Parathyroid adenoma (tissue), 2 donors: ENCODE data around the gene RTCA.

ENCODE experiments used
- H2AFZ ChIP-seq: fragments of 300-600 bp; sonication (generic); one replicate; pipeline ENCODE4 v1.7.0; 2017; ENCODE audit warnings: antibody characterized with exemption, mild to moderate bottlenecking
- H3K27ac ChIP-seq: fragments of 300-600 bp; sonication (generic); one replicate; pipeline ENCODE4 v1.7.0; 2017
- H3K27me3 ChIP-seq: fragments of 300-600 bp; sonication (generic); one replicate; pipeline ENCODE4 v1.7.0; 2017; ENCODE audit warnings: low read length; ENCODE audit not compliant: control insufficient read depth, insufficient read depth
- H3K36me3 ChIP-seq: fragments of 300-600 bp; sonication (generic); one replicate; pipeline ENCODE4 v1.7.0; 2017; ENCODE audit warnings: low read length; ENCODE audit not compliant: control insufficient read depth, insufficient read depth
- H3K4me1 ChIP-seq: fragments of 300-600 bp; sonication (generic); one replicate; pipeline ENCODE4 v1.7.0; 2017; ENCODE audit warnings: control low read depth
- H3K4me2 ChIP-seq: fragments of 300-600 bp; sonication (generic); one replicate; pipeline ENCODE4 v1.7.0; 2017; ENCODE audit warnings: low read length
- H3K4me3 ChIP-seq: fragments of 300-600 bp; sonication (generic); one replicate; pipeline ENCODE4 v1.7.0; 2017; ENCODE audit warnings: low read depth, low read length
- H3K79me2 ChIP-seq: fragments of 300-600 bp; sonication (generic); one replicate; pipeline ENCODE4 v1.7.0; 2017; ENCODE audit warnings: control low read depth
- H3K9ac ChIP-seq: fragments of 300-600 bp; sonication (generic); one replicate; pipeline ENCODE4 v1.7.0; 2017; ENCODE audit warnings: mild to moderate bottlenecking
- H3K9me3 ChIP-seq: fragments of 300-600 bp; sonication (generic); one replicate; pipeline ENCODE4 v1.7.0; 2017; ENCODE audit warnings: low read length; ENCODE audit not compliant: control insufficient read depth
- CTCF ChIP-seq: fragments of 300-600 bp; sonication (generic); IDR thresholded peaks from one replicate; pipeline ENCODE4 v1.7.0; 2017; ENCODE audit warnings: antibody characterized with exemption, mild to moderate bottlenecking
- donor health status: primary hyperparathyroidism.

The RTCA gene

GRCh38 chr1:100306735-100307313, 40.8 kb downstream of the RTCA start:
- H3K4me2 ChIP-seq = no peak overlapping the region
- H3K36me3 ChIP-seq = no peaks in the 10 kb centered on the region
- H3K9ac ChIP-seq = no peak overlapping the region
- no peaks in the 10 kb centered on the region for H3K79me2 ChIP-seq
- no peaks in the 10 kb centered on the region for H3K4me1 ChIP-seq
- H2AFZ ChIP-seq = no peak overlapping the region
- no peak overlapping the region for H3K27ac ChIP-seq
- no peak for TF ChIP-seq CTCF
- no peak overlapping the region for H3K4me3 ChIP-seq
- no peaks in the 10 kb centered on the region for H3K9me3 ChIP-seq
- H3K27me3 ChIP-seq = no peaks in the 10 kb centered on the region

- Histone ChIP-seq H3K79me2 (no peaks in the 10 kb centered on the region), H3K4me2 (no peak overlapping the region), H3K36me3 (no peaks in the 10 kb centered on the region), H3K27ac (no peak overlapping the region), H3K9ac (no peak overlapping the region), H3K4me3 (no peak overlapping the region), H3K4me1 (no peaks in the 10 kb centered on the region), H3K9me3 (no peaks in the 10 kb centered on the region), H2AFZ (no peak overlapping the region), H3K27me3 (no peaks in the 10 kb centered on the region)
- TF ChIP-seq CTCF = no peak
Observed at GRCh38 chr1:100308777-100309176, 42.8 kb downstream of the RTCA start.

DNA sequence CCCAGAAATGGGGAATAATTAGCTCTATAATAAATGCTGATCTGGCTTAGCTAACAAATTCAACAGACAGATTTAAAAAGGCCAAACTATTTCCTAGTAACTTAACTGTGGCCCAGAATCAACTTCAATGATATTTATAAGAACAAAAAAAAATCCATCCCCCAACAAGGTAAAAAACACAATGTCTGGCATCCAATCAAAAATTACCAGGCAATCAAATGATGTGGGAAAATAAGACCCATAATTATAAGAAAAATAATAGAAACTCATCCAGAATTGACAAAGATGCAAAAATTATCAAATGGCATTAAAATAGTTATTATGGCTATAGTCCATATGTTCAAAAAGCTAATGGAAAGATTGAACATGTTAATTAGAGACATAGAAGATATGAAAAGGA, 43.8 kb downstream of the RTCA start:
- H3K36me3 ChIP-seq = no peaks in the 10 kb centered on the region
- H3K9me3 ChIP-seq = no peaks in the 10 kb centered on the region
- H3K27ac ChIP-seq = no peak overlapping the region
- no peak overlapping the region for H3K4me3 ChIP-seq
- no peak overlapping the region for H3K9ac ChIP-seq
- H3K4me2 ChIP-seq = no peak overlapping the region
- no peaks in the 10 kb centered on the region for H3K4me1 ChIP-seq
- no peak for TF ChIP-seq CTCF
- no peaks in the 10 kb centered on the region for H3K27me3 ChIP-seq
- no peaks in the 10 kb centered on the region for H3K79me2 ChIP-seq
- no peak overlapping the region for H2AFZ ChIP-seq

- H3K4me2 ChIP-seq = no peak overlapping the region
- H3K9me3 ChIP-seq = no peaks in the 10 kb centered on the region
- TF ChIP-seq CTCF = no peak
Observed at GRCh38 chr1:100313382-100313781, 47.4 kb downstream of the RTCA start.

GRCh38 chr1:100316622-100317021, 50.6 kb downstream of the RTCA start:
- no peaks in the 10 kb centered on the region for H3K36me3 ChIP-seq
- no peak overlapping the region for H3K9ac ChIP-seq
- no peak overlapping the region for H2AFZ ChIP-seq
- no peak overlapping the region for H3K4me3 ChIP-seq
- H3K27ac ChIP-seq = no peak overlapping the region
- TF ChIP-seq CTCF = no peak
- H3K27me3 ChIP-seq = no peaks in the 10 kb centered on the region
- H3K9me3 ChIP-seq = no peaks in the 10 kb centered on the region
- no peaks in the 10 kb centered on the region for H3K4me1 ChIP-seq
- H3K79me2 ChIP-seq = no peaks in the 10 kb centered on the region
- H3K4me2 ChIP-seq = no peak overlapping the region

More at GRCh38 chr1:100313382-100313781, 47.4 kb downstream of the RTCA start:
- Histone ChIP-seq H3K4me1 (no peaks in the 10 kb centered on the region), H3K27ac (no peak overlapping the region), H3K27me3 (no peaks in the 10 kb centered on the region), H3K9ac (no peak overlapping the region), H3K36me3 (no peaks in the 10 kb centered on the region), H3K79me2 (no peaks in the 10 kb centered on the region), H2AFZ (no peak overlapping the region), H3K4me3 (no peak overlapping the region)
